Neutrophil (primary cell): ENCODE results near the gene ITGB2.
"Not testable (repeated sequence)": the region's sequence is repeated elsewhere in the genome, so short reads cannot be mapped to it uniquely, and the experiment has no call there.

ENCODE experiments used
- H3K27ac ChIP-seq: fragments of 200-600 bp; sonication (generic); 2 replicates; pipeline ENCODE4 v1.5.1; 2016; ENCODE audit warnings: mild to moderate bottlenecking, moderate library complexity
- H3K27me3 ChIP-seq: fragments of 200-600 bp; sonication (generic); 2 replicates; pipeline ENCODE4 v1.6.0; 2016; ENCODE audit warnings: mild to moderate bottlenecking
- H3K36me3 ChIP-seq: fragments of 200-600 bp; sonication (generic); 2 replicates; pipeline ENCODE4 v1.5.1; 2017
- H3K4me1 ChIP-seq, 2 experiments: fragments of 200-600 bp in 1 of 2; sonication (generic) in 1 of 2; 1 replicate in 1 of 2; 2 replicates in 1 of 2; pipeline versions ENCODE4 v1.5.1 to v1.6.1; 2013 to 2016; ENCODE audit warnings: low read depth in 1 of 2, low read length in 1 of 2, mild to moderate bottlenecking in 1 of 2, moderate library complexity in 1 of 2; ENCODE audit not compliant: control insufficient read depth in 1 of 2, insufficient read depth in 1 of 2
- H3K4me3 ChIP-seq, 2 experiments: fragments of 200-600 bp in 1 of 2; sonication (generic) in 1 of 2; 1 replicate in 1 of 2; 2 replicates in 1 of 2; pipeline ENCODE4 v1.5.1; 2013 to 2016; ENCODE audit warnings: low read depth in 1 of 2, low read length in 1 of 2, mild to moderate bottlenecking in 1 of 2, moderate library complexity in 1 of 2
- H3K9me3 ChIP-seq: fragments of 200-600 bp; sonication (generic); 2 replicates; pipeline ENCODE4 v1.5.1; 2016
- CTCF ChIP-seq: fragments of 200-600 bp; sonication (generic); IDR thresholded peaks from 2 replicates; pipeline ENCODE4 v1.5.1; 2016; ENCODE audit warnings: antibody characterized with exemption

ITGB2 gene

GRCh38 chr21:44913425-44914175 lies 7.1 kb downstream of the ITGB2 start:
- Histone ChIP-seq H3K4me3 (peak overlapping the region; percentile 74 to 97), H3K4me1 (peaks cover 97 to 99% of the 10 kb centered on the region in 2 experiments)

GRCh38 chr21:44912506-44913412 lies 7.9 kb downstream of the ITGB2 start:
- H3K27me3 ChIP-seq, H3K9me3 ChIP-seq: not testable (repeated sequence)
- Histone ChIP-seq H3K4me3 (peak overlapping the region; percentile 74 to 97), H3K27ac (peak overlapping the region; percentile 99), H3K36me3 (peaks cover 50% of the 10 kb centered on the region), H3K4me1 (peaks cover 97 to 98% of the 10 kb centered on the region in 2 experiments)

More at GRCh38 chr21:44913425-44914175, 7.1 kb downstream of the ITGB2 start:
- no peaks in the 10 kb centered on the region for H3K9me3 ChIP-seq
- no peak for TF ChIP-seq CTCF
- peak overlapping the region; percentile 99 for H3K27ac ChIP-seq
- H3K36me3 ChIP-seq: peaks cover 57% of the 10 kb centered on the region
- no peaks in the 10 kb centered on the region for H3K27me3 ChIP-seq

GRCh38 chr21:44912158-44912473 lies 8.6 kb downstream of the ITGB2 start:
- H3K36me3 ChIP-seq: peaks cover 49% of the 10 kb centered on the region
- H3K27ac ChIP-seq: peak overlapping the region; percentile 99
- no peaks in the 10 kb centered on the region for H3K27me3 ChIP-seq
- H3K4me3 ChIP-seq: peak overlapping the region; percentile 60 to 69
- TF ChIP-seq CTCF: no peak
- no peaks in the 10 kb centered on the region for H3K9me3 ChIP-seq
- peaks cover 97 to 98% of the 10 kb centered on the region in 2 experiments for H3K4me1 ChIP-seq

GRCh38 chr21:44911384-44912157 lies 9.1 kb downstream of the ITGB2 start:
- Histone ChIP-seq H3K9me3 (no peaks in the 10 kb centered on the region), H3K4me1 (peaks cover 97 to 98% of the 10 kb centered on the region in 2 experiments), H3K27ac (peak overlapping the region; percentile 99), H3K36me3 (peaks cover 52% of the 10 kb centered on the region), H3K27me3 (no peaks in the 10 kb centered on the region), H3K4me3 (peak overlapping the region; percentile 60 to 69)
- peak; percentile 94 for TF ChIP-seq CTCF

- H3K4me1 ChIP-seq: peaks cover 96 to 98% of the 10 kb centered on the region in 2 experiments
- peak overlapping the region; percentile 99 for H3K27ac ChIP-seq
- no peaks in the 10 kb centered on the region for H3K9me3 ChIP-seq
- no peaks in the 10 kb centered on the region for H3K27me3 ChIP-seq
- H3K36me3 ChIP-seq: peaks cover 52% of the 10 kb centered on the region
- H3K4me3 ChIP-seq: peak overlapping the region; percentile 60 to 69
- no peak for TF ChIP-seq CTCF
Observed at GRCh38 chr21:44911068-44911383, 9.7 kb downstream of the ITGB2 start.
